ENCODE measurements around the gene SECISBP2.
"Not testable (repeated sequence)": the region's sequence is repeated elsewhere in the genome, so short reads cannot be mapped to it uniquely, and the experiment has no call there.

SECISBP2 gene, protein sequence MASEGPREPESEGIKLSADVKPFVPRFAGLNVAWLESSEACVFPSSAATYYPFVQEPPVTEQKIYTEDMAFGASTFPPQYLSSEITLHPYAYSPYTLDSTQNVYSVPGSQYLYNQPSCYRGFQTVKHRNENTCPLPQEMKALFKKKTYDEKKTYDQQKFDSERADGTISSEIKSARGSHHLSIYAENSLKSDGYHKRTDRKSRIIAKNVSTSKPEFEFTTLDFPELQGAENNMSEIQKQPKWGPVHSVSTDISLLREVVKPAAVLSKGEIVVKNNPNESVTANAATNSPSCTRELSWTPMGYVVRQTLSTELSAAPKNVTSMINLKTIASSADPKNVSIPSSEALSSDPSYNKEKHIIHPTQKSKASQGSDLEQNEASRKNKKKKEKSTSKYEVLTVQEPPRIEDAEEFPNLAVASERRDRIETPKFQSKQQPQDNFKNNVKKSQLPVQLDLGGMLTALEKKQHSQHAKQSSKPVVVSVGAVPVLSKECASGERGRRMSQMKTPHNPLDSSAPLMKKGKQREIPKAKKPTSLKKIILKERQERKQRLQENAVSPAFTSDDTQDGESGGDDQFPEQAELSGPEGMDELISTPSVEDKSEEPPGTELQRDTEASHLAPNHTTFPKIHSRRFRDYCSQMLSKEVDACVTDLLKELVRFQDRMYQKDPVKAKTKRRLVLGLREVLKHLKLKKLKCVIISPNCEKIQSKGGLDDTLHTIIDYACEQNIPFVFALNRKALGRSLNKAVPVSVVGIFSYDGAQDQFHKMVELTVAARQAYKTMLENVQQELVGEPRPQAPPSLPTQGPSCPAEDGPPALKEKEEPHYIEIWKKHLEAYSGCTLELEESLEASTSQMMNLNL

GRCh38 chr9:89318123-89319014 is at the start of gene SECISBP2:
TSS of gene SECISBP2 (plus strand) at chr9:89318500. CDS start at chr9:89318577, 77 bp downstream.
- peak; percentile 94 for DNase-seq

- no peak for DNase-seq
Measured at GRCh38 chr9:89273528-89274279, 44.6 kb upstream of the SECISBP2 start.

- DNase-seq: no peak
Measured at GRCh38 chr9:89274838-89275237, 43.5 kb upstream of the SECISBP2 start.

- not testable (repeated sequence) for DNase-seq
Measured at GRCh38 chr9:89276040-89276439, 42.3 kb upstream of the SECISBP2 start.

- DNase-seq: no peak
Measured at GRCh38 chr9:89277043-89277442, 41.3 kb upstream of the SECISBP2 start.

DNA sequence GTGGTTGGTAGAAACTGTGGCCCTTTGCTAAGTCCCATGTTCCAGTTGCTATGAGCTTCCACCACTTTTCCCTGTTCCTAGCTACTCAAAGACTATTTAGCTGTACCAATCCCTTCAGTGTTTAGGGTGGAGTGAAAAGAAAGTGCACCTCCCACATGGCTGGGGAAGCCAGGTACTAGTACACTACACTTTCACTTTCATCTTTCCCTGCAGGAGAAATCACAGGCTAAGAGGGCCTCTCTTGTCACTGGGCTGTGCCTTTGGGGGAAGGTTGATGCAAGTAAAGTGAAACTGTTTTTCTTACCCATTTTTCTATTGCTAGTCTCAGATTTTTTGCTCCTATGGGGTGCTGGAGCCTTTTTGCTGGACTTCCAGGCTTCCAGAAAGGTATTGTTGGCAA is 40.8 kb upstream of the SECISBP2 start:
- peak; percentile 26 for DNase-seq

GRCh38 chr9:89278551-89278950 is 39.7 kb upstream of the SECISBP2 start:
- DNase-seq: no peak

- DNase-seq: peak; percentile 52
Measured at GRCh38 chr9:89278997-89279739, 39.1 kb upstream of the SECISBP2 start.

GRCh38 chr9:89281106-89281505 is 37.2 kb upstream of the SECISBP2 start:
- DNase-seq: no peak

DNA sequence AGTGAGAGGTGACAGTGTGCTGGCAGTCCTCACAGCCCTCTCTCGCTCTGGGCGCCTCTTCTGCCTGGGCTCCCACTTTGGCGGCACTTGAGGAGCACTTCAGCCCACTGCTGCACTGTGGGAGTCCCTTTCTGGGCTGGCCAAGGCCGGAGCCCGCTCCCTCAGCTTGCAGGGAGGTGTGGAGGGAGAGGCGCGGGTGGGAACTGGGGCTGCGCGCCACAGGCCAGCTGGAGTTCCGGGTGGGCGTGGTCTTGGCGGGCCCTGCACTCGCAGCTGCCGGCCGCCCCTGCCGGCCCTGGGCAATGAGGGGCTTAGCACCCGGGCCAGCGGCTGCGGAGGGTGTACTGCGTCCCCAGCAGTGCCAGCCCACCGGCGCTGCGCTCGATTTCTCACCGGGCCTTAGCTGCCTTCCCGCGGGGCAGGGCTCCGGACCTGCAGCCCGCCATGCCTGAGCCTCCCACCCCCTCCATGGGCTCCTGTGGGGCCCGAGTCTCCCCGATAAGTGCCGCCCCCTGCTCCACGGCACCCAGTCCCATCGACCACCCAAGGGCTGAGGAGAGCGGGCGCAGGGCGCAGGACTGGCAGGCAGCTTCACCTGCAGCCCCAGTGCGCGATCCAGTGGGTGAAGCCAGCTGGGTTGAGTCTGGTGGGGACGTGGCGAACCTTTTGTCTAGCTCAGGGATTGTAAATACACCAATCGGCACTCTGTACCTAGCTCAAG is 35.9 kb upstream of the SECISBP2 start:
- not testable (repeated sequence) for DNase-seq

GRCh38 chr9:89284076-89284475 is 34.2 kb upstream of the SECISBP2 start:
- DNase-seq: no peak

DNA sequence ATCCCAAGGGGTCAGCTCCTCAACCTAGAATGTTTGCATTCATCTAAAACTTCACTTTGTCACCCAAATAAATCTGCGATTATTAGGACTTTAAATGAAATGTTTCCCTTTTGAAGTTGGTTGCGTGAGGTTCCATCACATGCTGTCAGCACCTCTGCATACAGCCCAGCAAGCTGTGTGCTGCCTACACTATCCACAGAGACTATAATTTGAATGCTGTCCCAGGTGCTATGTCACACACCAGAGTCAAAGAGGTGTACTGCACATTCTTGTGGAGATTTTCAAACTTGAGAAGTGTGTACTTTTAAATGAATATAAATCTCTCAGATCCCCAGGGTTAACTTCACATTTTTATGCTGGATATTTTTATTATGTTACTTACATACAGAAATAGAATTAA is 26.6 kb upstream of the SECISBP2 start:
- no peak for DNase-seq

DNA sequence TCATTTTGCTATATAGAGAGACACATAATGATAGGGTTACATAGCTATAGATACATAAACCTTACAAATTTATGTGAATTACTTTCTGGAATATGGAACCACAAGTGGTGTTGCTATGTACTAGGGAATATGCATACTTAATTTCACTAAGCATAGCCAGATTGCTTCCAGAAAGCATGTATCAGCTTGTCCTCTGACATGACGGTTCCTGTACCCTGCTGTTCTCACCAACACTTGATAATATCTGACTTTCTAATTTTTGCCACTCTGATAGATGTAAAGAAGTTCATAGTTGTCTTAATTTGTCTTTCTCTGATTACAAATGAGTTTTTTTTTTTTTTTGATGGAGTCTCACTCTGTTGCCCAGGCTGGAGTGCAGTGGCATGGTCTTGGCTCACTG is 25.3 kb upstream of the SECISBP2 start:
- no peak for DNase-seq

- DNase-seq: no peak
Measured at GRCh38 chr9:89295400-89295799, 22.9 kb upstream of the SECISBP2 start.

DNA sequence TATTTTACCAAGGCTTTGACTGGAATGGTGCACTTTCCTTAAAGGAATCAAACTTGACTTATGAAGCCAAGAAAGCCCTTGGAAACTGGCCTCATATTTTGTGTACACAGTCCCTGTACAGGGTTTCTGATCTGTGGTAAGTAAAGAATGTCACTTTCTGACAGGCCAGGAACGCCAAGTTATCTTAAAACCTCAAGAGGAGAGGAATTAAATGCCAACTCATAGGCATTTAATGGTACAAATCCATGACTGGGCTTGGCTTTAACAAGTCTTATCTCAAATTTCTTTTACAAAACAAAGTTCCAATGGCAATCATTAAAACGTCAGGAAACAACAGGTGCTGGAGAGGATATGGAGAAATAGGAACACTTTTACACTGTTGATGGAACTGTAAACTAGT is 16.3 kb upstream of the SECISBP2 start:
- not testable (repeated sequence) for DNase-seq

GRCh38 chr9:89304020-89304833 is 14.1 kb upstream of the SECISBP2 start:
- no peak for DNase-seq

DNA sequence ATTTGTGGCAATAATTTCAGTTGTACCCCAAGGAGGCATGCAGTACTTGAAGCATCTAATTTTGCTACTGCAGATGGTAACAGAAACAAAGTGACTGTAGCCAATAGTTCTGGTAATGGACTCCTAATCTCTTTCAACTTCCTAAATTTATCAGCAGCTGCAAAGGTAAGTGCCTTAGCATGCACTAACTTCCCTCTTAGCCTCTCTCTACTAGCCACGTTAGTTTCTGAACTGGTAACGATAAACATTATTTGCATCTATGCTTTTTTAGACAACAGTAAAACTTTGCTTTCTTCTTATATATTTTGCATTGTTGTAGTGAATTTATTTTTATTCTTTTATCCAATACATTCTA is 13.5 kb upstream of the SECISBP2 start:
- DNase-seq: no peak

DNA sequence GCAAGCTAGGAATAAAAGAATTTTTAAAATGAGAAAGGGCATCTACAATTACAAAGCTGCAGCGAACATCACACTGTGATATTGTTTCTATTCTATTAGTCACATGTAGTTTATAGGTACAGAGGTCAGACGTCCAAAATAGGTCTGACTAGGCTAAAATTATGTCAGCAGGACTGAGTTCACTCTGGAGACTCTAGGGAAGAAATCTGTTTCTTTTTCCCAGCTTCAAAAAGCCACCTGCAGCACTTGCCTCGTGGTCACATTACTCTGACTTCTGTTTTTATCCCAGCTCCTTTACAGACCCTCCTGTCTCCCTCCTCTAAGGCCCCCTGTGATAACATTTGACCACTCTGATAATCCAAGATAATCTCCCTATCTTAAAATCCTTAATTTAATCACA is 12.4 kb upstream of the SECISBP2 start:
- no peak for DNase-seq

DNA sequence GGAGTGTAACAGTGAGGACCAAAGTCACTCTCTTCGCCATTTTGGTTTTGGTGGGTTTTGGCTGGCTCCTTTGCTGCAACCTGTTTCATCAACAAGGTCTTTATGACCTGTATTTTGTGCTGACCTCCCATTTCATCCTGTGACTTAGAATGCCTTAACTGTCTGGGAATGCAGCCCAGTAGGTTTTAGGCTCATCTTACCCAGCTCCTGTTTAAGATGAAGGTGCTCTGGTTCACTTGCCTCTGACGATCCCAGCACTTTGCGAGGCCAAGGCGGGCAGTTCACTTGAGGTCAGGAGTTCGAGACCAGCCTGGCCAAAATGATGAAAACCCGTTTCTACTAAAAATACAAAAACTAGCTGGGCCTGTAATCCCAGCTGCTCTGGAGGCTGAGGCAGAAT is 9.1 kb upstream of the SECISBP2 start:
- DNase-seq: no peak

Measured in CD4-positive, alpha-beta T cell treated with Interleukin-21 for 1 hour (primary cell).